ENCODE results near the gene CFTR.
"Not testable (repeated sequence)": the region's sequence is repeated elsewhere in the genome, so short reads cannot be mapped to it uniquely, and the experiment has no call there.

Gene CFTR

DNA sequence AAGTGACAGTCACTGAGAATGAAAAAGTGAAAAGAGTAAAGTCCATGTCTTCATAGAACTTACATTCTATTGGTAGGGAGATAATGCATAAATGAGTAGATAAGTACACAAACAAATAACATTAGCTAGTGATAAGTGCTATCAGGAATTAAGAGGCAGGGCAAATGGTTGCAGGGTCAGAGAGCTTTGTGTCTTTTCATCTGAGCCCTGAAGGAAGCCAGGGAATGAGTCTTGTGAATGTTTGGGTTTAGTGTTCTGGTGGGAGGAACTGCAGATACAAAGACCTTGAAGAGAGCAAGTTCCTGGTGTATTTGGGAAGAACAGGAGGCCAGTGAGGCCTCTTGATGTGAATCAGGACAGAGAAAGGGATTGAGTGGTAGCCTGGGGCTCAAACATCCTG, 209.6 kb downstream of the CFTR start:
- DNase-seq (ENCODE audit: low spot score), result no peak

DNA sequence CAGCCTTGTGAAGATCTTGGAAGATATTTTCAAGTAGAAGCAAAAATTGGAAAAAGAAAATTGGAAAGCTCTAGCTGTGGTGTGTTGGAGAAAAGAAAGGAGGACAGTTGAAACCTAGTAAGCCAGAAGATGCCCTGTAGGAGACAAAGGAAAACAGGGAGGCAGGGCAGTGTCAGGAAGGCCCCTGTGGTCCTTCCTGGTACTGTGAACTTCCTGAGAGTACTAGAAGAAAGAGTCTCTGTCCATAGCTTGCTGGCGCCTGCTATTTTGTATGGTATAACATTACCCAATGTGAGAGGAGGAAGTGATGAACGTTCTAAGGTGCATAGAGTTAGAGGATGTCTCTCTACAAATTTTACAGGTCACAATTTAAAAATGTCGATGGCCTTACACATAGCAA, 210.3 kb downstream of the CFTR start:
- no peak for DNase-seq (ENCODE audit: low spot score)

- no peak for DNase-seq (ENCODE audit: low spot score)
Measured at GRCh38 chr7:117692338-117692737, 212.5 kb downstream of the CFTR start.

- no peak for DNase-seq (ENCODE audit: low spot score)
Measured at GRCh38 chr7:117698018-117698417, 218.2 kb downstream of the CFTR start.

DNA sequence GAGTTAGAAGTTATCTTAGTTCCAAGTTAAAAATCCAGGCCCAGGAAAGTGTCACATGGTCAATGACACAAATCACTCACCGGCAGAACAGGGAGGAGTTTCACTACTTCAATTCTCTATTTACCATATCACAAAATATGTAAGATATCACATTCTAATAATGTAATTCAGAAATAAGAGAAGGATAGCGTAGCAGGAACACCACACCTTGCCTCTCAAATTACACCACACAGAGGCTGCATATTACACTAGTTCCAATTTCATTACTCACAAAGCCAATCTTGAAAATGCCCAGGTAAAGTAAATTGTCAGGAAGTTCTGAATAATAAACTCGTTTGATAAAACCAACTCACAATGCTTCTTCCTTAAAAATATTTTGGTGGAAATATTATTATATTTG, 224.2 kb downstream of the CFTR start:
- no peak for DNase-seq (ENCODE audit: low spot score)

GRCh38 chr7:117705630-117706029, 225.8 kb downstream of the CFTR start:
- DNase-seq (ENCODE audit: low spot score), result no peak

GRCh38 chr7:117706210-117706609, 226.4 kb downstream of the CFTR start:
- no peak for DNase-seq (ENCODE audit: low spot score)

DNA sequence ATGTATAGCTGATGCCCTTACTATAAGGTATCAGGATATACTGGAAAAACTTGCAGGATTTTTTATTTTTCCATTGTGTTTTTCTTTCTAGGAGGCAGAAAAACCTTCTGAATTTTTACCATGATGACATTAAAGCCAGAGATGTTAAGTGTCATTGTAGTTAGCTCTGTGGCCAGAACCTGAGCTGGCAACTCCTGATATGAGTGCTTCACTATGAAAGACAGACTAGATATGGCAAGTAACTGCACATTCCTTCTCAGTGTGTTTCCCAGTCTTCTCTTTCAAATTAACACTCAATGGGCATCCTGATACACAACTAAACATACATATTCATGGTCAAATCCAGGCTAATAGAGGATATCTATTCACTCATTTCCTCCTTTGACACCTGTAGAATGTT, 227.3 kb downstream of the CFTR start:
- no peak for DNase-seq (ENCODE audit: low spot score)

DNA sequence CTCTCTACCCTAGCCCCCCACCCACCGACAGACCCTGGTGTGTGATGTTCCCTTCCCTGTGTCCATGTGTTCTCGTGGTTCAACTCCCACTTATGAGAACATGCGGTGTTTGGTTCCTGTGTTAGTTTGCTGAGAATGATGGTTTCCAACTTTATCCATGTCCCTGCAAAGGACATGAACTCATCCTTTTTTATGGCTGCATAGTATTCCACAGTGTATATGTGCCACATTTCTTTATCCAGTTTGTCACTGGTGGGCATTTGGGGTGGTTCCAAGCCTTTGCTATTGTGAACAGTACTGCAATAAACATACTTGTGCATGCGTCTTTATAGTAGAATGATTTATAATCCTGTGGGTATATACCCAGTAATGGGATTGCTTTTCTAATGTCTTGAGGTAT, 228.3 kb downstream of the CFTR start:
- DNase-seq (ENCODE audit: low spot score), result not testable (repeated sequence)

- no peak for DNase-seq (ENCODE audit: low spot score)
Measured at GRCh38 chr7:117711556-117711955, 231.7 kb downstream of the CFTR start.

- no peak for DNase-seq (ENCODE audit: low spot score)
Measured at GRCh38 chr7:117715784-117716445, 236.1 kb downstream of the CFTR start.

DNA sequence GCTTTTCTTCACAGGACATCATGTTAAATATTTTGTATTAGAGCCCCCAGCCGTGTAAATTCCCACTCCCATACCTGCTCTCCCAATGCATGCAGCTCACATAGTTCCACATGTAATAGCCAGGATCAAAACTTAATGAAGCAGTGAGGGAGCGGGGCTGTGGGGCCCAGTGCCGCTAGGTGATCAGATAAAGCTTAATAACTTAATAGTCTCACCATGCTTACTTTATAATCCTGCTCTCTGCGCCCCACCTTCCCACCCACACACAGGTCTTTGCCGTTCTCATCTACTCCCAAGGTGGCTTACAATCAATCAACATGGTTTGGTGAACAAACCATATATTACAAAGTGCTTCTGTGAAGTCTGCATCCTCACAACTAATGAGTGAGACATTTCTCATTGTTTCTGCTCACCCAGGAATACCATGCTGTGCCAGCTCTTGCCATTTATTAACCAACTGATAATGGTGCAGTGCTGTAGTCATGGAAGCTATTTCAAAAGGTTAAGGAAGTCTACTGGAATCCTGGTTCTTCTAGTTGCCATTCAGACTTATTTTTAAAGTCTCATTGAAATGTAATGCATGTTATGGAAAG, 237.0 kb downstream of the CFTR start:
- no peak for DNase-seq (ENCODE audit: low spot score)

DNA sequence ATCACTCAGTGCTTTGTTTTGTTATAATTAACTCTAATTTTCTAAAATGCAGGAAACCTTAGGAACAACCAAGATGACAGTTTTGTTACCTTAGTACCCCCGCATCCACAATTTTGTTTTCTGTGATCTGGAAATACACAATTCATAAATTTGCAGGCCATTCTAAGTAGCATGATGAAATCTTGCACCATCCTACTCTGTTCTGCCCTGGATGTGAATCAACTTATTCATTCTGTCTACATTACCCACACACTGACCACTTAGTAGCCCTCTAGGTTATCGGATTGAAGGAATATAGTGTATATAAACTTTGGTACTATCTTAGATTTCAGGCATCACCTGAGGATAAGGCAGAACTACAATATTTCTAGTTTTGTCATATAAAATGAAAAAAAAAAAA, 237.5 kb downstream of the CFTR start:
- DNase-seq (ENCODE audit: low spot score), result no peak

Measured in CD4-positive, alpha-beta T cell treated with Interleukin-6 at 100 ng/mL for 8 hours (primary cell).